RWPE2 (cell line): ENCODE data around the gene CPEB4.
A peak's percentile ranks its signal among the peaks of the same experiment; 100 is the strongest.

Source experiments
- ATAC-seq: fragments of 200-7000 bp; cut with Tn5 transposase; 3 replicates; pipeline ENCODE4 v1.9.1; 2021; ENCODE audit warnings: low read depth
- DNase-seq: peaks from one replicate; pipeline ENCODE4 v3.0.0-alpha.2; 2020; ENCODE audit warnings: low spot score
- H3K27ac ChIP-seq: fragments of 450-650 bp; 2 replicates; pipeline ENCODE4 v1.5.1; 2017; ENCODE audit warnings: mild to moderate bottlenecking; ENCODE audit not compliant: poor library complexity, severe bottlenecking
- H3K27me3 ChIP-seq: fragments of 250-450 bp; sonication (Bioruptor Pico); 2 replicates; pipeline ENCODE4 v1.5.1; 2021; ENCODE audit warnings: mild to moderate bottlenecking, moderate library complexity; ENCODE audit not compliant: insufficient read depth, poor library complexity, severe bottlenecking
- H3K36me3 ChIP-seq: fragments of 250-450 bp; sonication (Bioruptor Pico); 2 replicates; pipeline ENCODE4 v1.5.1; 2020; ENCODE audit warnings: low read depth, mild to moderate bottlenecking, moderate library complexity
- H3K4me1 ChIP-seq: fragments of 250-450 bp; sonication (Bioruptor Pico); 2 replicates; pipeline ENCODE4 v1.5.1; 2021; ENCODE audit warnings: mild to moderate bottlenecking, moderate library complexity; ENCODE audit not compliant: insufficient read depth, poor library complexity, severe bottlenecking
- H3K4me3 ChIP-seq: fragments of 250-450 bp; sonication (Bioruptor Pico); 2 replicates; pipeline ENCODE4 v1.5.1; 2021; ENCODE audit warnings: mild to moderate bottlenecking, moderate library complexity; ENCODE audit not compliant: severe bottlenecking
- H3K9me3 ChIP-seq: fragments of 250-450 bp; sonication (Bioruptor Pico); 2 replicates; pipeline ENCODE4 v1.5.1; 2021; ENCODE audit warnings: mild to moderate bottlenecking, moderate library complexity; ENCODE audit not compliant: severe bottlenecking
- CTCF ChIP-seq: fragments of 450-650 bp; IDR thresholded peaks from one replicate; pipeline ENCODE4 v1.5.1; 2017; ENCODE audit warnings: mild to moderate bottlenecking, moderate library complexity; ENCODE audit not compliant: poor library complexity, severe bottlenecking

Gene CPEB4

DNA sequence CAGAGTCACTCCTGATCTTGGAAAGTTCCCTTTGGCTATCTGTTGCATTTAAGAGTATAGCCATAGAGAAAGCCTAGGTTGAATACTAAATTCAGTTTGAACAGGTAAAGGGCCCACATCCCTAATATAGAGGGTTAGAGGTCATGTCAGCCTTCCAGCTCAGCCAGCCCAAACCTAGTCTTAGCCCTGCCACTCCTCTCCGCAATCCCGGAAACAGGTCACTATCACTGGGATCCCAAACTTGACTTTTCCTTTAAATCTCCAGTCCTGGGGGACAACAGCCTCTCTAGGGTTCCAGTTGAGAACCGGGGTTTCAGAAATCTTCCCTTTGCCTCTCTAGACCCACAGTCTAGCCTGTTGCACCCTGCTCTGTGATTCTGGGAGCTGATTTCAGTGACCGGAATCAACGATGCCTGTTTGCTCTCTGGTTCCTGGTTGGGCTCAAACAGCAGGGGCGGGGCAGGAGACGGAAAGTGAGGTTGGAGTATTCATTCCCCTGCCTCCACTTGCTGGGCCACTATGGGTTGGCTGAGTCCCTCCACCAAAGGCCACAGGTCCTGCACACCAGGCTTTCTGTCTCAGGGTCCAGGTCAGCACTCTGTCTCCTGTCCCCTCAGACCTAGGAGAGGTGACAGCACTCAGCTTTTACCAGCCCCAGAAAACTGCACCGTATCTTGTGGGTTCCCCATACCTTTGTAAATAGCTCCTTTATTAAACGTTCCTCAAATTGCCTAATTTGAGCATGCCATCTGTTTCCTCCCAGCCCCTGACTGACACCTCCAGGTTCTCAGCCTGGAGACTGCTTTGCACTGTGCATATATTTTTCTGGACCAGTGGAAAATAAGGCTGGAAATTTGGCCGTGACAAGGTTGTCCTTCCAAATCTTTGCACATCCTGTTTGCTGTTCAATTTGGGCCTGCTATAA, 23.8 kb upstream of the CPEB4 start:
- DNase-seq (no peak), ATAC-seq (no peak)
- Histone ChIP-seq H3K9me3 (no peaks in the 10 kb centered on the region), H3K36me3 (no peaks in the 10 kb centered on the region), H3K4me3 (no peak overlapping the region), H3K27me3 (no peaks in the 10 kb centered on the region), H3K4me1 (peaks cover 12% of the 10 kb centered on the region), H3K27ac (no peak overlapping the region)
- no peak for TF ChIP-seq CTCF

DNA sequence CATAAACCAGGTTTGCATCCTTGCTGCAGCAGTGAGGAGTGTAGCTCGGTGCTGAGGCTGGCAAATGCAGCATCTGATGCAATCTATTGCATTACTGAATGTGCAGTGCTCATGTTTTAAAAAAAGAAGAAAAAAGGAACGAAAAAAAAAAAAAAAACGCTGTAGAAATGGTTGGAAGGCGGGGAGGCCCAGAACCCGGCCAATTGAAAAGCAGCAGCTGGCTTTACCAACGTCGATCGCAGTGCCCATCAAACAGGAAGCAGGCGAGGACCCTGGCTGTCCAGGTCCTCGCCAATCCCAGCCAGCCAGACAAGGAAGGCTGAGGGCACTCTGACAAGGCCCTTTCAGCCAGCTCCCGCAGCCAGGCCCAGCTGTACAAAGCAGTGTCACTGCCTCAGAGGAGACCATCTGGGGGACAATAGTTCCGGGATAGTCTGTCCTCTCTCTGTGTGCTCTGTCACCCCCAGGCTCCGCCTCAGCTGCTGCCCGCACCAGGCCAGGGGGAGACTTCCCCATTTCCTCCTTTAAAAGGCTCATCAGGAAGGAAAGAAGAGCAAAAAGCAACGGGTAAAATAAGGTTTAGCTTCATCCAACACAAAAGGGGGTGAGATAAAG, 21.8 kb upstream of the CPEB4 start:
- Histone ChIP-seq H3K9me3 (no peaks in the 10 kb centered on the region), H3K27me3 (no peaks in the 10 kb centered on the region), H3K27ac (no peak overlapping the region), H3K36me3 (no peaks in the 10 kb centered on the region), H3K4me1 (peaks cover 12% of the 10 kb centered on the region), H3K4me3 (no peak overlapping the region)
- TF ChIP-seq CTCF: no peak
- no peak for ATAC-seq
- no peak for DNase-seq

DNA sequence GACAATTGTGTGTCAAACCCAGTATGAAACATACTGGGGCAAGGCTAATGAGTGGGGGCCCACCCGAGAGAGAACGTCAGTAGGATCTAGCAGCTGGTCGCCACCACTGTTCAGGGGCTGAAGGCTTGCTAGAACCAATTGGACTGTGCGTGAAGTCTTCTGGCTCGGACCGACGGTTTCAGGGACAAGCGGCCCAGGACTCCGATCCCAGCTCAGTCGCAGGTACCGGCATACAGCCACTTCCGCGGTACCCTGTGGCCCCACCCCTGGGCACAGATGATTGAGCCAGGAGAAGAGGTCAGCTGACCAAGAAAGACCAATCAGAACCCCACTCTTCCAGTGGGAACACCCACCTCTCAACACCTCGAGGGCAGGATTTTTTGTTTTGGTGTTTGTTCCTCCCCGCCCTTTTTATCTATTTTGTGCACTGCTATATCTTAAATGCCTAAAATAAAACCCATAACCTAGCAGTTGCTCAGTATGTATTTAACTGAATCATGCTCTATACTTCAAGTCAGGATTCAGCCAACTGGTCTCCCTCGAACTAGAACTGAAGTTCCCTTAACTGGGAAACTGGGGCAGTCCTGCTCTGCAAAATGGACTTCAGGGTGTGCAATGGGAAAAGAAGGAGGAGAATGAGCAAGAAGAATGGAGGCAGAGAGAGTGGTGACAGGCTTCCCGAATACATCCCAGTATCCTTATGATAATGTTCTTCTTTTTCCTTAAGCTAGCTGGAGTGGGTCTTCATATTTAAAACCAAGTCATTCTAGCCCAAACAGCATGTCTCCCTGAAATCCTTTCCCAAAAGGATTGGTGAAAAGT, 21.1 kb upstream of the CPEB4 start:
- H3K27ac ChIP-seq: no peak overlapping the region
- H3K4me3 ChIP-seq: no peak overlapping the region
- no peak for TF ChIP-seq CTCF
- H3K4me1 ChIP-seq: peaks cover 12% of the 10 kb centered on the region
- no peaks in the 10 kb centered on the region for H3K9me3 ChIP-seq
- H3K27me3 ChIP-seq: no peaks in the 10 kb centered on the region
- DNase-seq: no peak
- no peak for ATAC-seq
- H3K36me3 ChIP-seq: no peaks in the 10 kb centered on the region

GRCh38 chr5:173868096-173868880, 19.9 kb upstream of the CPEB4 start:
- Histone ChIP-seq H3K27ac (no peak overlapping the region), H3K27me3 (no peaks in the 10 kb centered on the region), H3K4me3 (no peak overlapping the region), H3K9me3 (no peaks in the 10 kb centered on the region), H3K4me1 (peaks cover 12% of the 10 kb centered on the region), H3K36me3 (no peaks in the 10 kb centered on the region)
- ATAC-seq (peak; percentile 83), DNase-seq (no peak)
- TF ChIP-seq CTCF: no peak
